A172 (cell line): Measurements from ENCODE around the gene CNTNAP5. TPM values are rescaled to one million over a fixed set of nuclear protein-coding genes. Genes with fewer than 3 reads are reported as not detected.

Source experiments
- DNase-seq: peaks from one replicate; pipeline ENCODE4 v3.0.0-alpha.2; 2015; ENCODE audit warnings: low spot score
- total RNA-seq: library from RNA; depleted of rRNA; stranded (reverse); fragments of >200 nt; shearing (Covaris generic); gene quantifications from 2 replicates; pipeline ENCODE4 v1.2.3, GENCODE V29; 2014

CNTNAP5 gene
- total RNA-seq, 1 experiment from 2014 or later, result not detected

DNA sequence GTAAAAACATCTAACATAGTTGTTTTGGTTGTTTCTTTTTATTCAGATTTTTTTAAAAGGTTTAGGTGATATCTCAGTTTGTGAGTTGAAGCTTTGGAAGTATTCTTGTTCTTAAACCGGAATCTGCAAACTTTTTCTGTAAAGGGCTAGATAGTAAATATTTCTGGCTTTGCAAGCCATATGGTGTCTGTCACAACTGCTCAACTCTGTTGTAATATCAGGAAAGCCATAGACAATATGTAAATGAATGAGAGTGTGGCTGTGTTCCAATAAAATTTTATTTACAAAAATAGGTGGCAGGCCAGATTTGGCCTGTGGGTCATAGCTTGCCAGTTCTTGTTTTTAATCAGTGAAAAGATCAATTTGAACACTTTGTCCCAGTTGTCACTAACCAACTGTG, 134.1 kb downstream of the CNTNAP5 start:
- DNase-seq, result no peak

GRCh38 chr2:124161542-124161941, 136.5 kb downstream of the CNTNAP5 start:
- DNase-seq, result no peak

DNA sequence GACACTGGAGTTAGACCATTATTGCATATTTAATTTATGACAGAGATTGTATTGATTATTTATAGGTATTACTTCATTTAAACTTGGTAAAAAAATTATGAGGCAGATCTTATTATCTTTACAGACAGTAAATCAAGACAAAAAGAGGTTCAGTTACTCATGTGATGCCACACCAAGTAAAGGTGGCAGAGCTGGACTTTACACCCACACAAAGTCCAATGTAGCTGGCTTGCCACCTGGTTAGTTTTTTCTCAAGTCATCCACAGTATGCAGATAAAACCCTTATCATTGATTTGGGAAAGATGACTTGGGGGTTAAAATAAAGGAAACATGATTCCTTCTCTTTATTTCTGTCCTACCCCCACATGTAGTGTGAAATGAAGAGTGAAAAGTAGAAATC, 137.2 kb downstream of the CNTNAP5 start:
- DNase-seq, result no peak

GRCh38 chr2:124163840-124164239, 138.8 kb downstream of the CNTNAP5 start:
- DNase-seq, result no peak

GRCh38 chr2:124165698-124166097, 140.6 kb downstream of the CNTNAP5 start:
- DNase-seq, result no peak

GRCh38 chr2:124171472-124172063, 146.5 kb downstream of the CNTNAP5 start:
- no peak for DNase-seq

GRCh38 chr2:124178719-124179118, 153.6 kb downstream of the CNTNAP5 start:
- DNase-seq, result no peak

DNA sequence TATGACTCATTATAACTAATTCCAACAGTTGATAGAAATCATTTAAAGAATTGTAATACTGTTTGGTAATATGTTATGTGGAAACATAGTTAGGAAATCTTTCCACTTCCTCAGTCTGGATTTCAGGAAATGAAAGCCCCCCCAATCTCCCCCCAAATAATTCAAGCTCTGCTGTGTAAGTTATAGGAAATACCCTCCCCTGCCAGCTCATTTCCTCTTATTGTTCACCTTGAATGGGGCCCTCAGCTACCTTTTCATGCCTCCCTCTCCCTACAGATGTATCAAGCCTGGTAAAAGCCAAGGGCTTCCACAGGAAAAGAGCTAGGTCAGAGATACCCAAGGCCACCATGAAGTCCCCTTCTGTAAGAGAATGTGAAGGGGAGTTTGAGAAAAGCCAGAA, 155.5 kb downstream of the CNTNAP5 start:
- no peak for DNase-seq

DNA sequence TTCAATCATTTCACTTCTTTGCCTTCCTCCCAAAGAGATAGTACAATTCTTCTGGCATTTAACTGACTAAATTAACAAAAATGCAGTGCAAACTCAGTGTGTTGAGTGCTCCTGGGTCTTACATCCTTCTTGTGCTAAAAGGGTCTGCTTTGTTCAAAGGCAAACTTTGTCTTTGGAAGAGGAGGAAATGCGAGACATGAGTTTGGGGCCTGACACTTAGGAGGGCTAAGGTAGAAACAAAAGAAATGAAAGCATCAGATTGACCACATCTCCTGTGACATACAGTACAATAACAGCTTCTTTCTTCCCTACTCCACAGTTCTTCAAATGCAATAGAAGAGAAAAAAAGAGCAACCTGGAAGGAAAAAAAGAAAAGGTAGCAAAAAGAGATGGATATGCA, 161.7 kb downstream of the CNTNAP5 start:
- DNase-seq, result no peak

DNA sequence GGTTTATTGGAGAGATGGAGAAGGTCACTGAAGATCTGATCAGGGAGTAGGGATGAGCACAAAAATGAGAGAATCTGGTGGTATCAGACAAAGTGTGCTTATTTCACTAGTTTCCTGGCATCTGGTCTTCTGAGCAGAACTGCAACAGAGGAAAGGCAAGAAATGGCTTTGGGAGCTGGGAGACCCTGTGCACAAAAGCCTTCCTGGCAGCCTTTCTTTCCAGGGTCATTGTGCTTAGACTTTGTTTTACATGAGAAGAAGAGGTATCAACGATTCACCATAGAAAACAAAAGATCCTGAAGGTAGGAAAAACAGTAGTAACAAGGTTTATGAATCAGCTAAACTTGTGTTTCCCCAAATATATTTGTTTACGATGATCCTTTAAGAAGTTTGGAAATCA, 162.9 kb downstream of the CNTNAP5 start:
- no peak for DNase-seq

DNA sequence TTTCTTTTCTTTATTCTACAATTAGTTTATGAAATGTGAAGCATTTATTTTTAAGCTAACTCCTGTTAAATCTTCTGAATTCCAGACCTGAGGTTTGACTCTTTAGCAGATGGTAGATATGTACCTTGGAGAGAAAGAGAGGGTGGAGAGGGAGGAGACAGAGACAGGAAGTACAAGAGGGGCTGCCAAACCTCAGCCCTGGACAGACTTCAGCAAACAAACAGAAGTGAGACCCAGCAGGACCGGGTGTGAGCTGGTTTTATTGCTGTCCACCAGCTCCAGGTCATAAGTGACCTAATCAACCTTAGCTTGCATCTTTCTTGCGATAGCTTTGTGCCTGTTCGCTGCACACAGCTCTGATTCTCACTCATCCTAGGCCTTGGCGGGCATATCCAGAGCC, 168.6 kb downstream of the CNTNAP5 start:
- DNase-seq, result no peak

DNA sequence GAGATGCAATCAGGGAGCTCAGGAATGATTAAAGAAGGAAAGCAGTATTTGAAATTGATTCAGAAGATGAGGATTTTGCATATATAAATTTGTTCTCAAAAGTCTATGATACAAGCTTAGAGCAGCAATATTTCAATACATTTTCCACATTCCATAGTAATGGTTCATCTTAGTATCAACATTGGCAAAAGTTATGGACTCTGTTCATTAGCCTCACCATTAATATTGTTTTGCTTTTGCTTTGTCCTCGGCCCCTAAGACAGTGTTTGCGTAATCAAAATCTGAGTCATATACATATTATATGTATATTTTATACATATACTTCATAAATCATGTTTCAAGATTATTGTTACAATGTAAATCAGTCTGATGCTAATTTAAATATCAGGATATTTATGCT, 176.6 kb downstream of the CNTNAP5 start:
- no peak for DNase-seq

GRCh38 chr2:124209441-124209840, 184.4 kb downstream of the CNTNAP5 start:
- no peak for DNase-seq

GRCh38 chr2:124211461-124211860, 186.4 kb downstream of the CNTNAP5 start:
- DNase-seq, result no peak

DNA sequence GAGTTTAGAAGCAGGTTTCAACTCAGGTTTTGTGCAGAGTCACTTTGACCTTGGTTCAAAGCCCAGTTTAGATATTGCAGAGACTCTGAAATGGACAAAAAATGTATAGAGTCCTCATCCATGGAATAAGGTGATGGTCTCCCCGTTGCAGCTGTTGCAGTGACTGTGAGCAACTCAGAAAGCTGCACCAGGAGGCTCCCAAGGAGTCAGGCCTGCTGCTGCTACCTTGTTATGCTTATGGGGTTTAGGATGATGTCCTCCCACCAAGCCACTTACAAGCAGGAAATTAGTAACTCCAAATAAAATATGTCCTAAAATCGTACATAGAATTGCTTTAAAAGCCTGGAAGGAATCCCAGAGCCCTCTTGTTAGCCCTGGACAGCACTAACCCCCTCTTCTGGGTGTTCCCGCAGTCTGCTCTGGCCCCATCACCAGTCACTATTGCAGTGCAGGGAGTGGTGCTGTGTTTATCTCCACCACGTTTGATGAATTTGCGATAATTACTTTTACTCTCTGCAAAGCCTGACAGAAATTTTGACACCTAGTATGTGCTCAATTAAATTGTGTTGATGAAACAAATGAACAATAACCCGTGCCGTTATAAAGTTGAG, 189.0 kb downstream of the CNTNAP5 start:
- no peak for DNase-seq

DNA sequence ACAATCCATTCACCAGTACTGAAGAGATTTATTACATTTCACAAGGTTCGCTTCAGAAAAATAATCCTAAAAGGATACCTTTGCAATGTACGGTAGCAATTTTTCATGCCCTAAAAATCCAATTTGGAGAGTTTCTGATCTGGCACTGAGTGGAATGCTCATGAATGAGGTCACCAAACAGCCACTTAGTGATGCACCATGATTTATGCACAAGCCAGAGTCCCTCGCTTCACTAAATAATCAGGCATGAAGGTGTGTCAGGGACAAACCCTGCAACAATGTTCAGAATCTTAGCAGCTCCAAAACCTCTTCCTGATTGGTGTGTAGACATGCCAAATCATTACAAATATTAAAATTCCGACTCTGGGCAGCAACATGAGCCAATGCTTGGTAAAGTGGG, 221.1 kb downstream of the CNTNAP5 start:
- no peak for DNase-seq

DNA sequence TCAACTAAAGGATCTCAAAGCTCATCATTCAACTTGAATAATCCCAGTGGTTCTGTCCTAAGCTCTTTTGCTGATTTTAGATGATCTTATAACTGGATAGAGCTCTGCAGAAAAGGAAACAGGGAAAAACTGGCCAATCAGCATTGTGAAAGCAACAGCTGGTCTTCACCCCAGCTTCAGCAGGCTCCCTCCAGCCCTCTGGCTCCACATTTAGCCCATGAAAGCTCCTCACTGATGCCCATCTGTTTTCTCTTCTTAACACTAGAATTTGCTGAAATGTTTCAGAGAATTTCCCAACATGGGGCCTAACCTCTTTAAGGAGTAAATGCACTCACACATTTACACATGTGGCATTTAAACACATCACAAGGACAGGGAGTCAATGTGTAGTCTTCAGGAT, 223.3 kb downstream of the CNTNAP5 start:
- no peak for DNase-seq

DNA sequence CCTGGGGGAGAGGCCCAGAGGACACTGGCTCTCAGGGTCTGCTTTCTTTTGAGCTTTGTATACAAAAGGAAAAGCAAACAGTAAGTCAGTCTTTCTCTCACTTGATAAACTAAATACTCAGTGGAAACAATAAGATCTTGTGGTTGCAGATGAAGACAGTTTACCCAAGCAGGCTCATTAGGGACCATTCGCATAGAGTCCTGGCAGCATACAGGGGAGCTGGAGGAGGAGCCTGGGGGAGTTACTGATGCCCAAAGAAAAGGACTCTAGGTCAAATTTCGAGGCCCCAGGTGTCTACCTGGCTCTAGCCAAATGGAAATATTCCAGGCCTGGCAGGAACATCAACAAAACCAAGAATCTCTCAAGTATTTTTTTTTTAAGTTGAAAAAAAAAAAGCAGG, 225.3 kb downstream of the CNTNAP5 start:
- DNase-seq, result no peak

DNA sequence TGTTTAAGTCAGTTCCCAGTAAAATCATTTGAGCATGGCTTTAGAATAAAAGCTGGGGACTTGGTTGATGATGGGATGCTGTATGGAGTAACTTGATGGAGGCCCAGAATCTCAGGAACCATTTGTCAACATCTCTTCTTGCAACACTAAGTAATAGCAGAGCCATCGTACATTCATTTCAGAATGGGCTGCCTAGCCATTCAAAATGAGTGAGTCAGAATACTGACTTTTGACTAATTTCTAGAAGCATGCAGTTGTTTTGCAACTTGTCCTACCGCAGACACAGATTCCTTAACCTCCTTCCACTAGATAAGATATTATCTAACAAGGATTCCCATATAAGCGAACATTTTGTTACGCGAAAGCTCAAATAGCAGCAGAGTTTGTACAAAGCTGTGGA, 229.5 kb downstream of the CNTNAP5 start:
- no peak for DNase-seq

GRCh38 chr2:124257120-124257519, 232.0 kb downstream of the CNTNAP5 start:
- DNase-seq, result no peak

DNA sequence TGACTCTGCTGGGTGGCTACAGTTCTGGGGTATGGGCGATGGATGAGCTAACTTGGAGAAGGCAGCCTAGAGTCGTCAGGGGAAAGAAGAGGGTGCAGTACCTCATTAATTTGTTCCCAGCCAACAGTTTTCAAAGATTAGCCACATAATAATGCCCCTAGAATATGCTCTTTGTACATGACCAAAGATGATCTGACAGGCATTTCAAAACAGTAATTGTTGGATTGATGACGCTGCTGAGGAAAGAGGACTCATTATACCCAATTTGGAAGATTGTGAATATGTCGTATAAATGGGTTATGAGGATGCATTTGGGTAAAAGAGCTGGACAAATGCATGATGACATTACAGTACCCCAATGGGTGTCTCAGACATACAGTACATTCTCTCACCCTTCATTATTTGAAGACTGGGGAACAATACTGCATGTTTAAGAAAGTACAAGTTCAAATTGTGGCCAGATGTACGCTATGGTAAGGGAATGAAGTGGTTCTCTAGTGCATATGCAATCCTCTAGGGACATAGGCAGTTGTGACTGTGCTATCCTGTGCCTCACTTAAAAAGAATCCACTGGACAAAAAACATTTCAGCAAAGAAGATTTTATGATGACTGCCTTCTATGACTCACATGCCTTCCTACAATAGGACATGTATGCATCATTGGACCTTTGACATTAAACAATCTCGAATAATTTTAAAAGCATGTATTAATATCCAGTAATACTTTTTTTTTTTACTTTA, 233.2 kb downstream of the CNTNAP5 start:
- DNase-seq, result no peak

DNA sequence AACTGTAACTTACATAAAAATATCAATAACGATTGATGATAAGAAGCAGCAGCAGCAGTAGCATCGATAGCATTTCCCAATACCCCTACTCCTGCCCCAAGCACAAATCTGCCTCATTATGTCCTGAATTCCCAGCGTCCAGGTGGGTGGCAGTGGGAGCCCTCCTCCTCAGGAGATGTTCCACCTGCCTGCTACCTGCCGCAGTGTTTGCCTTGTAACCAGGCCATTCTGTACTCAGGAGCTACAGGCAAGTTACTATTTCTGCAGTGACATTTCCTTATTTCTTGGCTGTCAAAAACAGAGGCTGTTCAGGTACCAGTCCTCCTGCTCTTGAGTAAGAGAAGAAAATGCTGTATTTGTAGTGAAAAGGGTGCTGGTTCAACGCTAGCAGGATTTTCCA, 236.4 kb downstream of the CNTNAP5 start:
- DNase-seq, result no peak

DNA sequence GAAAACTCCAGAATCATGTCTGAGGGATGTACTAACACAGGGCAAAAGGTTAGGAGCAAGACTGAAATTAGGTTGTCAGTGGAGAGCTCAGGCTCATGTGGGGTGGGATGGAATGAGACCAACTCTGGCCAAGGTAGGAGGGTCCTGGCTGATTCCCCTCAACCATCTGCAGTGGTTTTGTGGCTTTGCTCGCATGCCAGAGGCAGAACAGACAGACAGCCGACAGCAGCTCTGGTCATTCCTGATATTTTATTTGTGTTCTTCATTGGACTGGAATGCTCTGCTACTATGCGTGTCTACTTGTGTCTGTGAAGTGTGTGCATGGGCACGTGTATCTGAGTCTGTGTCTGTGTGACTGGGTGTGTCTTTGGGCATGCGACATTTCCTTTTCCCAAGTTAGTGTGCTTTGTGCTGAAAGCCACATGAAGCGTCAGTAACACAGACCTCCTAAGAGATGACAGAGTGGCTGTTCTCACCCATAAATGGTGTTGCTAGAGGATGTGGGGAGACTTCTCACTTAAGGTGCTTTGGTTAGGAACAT, 239.5 kb downstream of the CNTNAP5 start:
- DNase-seq, result no peak
